Cardiac septum (tissue), 1 donor: ENCODE results near the gene KIR3DL3. TPM values are rescaled to one million over a fixed set of nuclear protein-coding genes. Genes with fewer than 3 reads are reported as not detected.
"Not testable (repeated sequence)": the region's sequence is repeated elsewhere in the genome, so short reads cannot be mapped to it uniquely, and the experiment has no call there.

Source experiments
- DNase-seq: peaks from one replicate; pipeline ENCODE4 v3.0.0-alpha.2; 2020; ENCODE audit warnings: low spot score
- intact Hi-C: fragments of 100-400 bp; cut with DNase I; formaldehyde crosslinking; loops from one replicate; pipeline ENCODE4 v1.14.0; 2022
- total RNA-seq: library from RNA; stranded (reverse); fragmentation: NEBNext Ultra II Directional; extraction: Animal tissue kit (Norgen Biotek cat#: 25700); gene quantifications from one replicate; pipeline ENCODE4 v1.2.1, GENCODE V29; 2021
- donor health status: DM: no; HTN: no; CAD: no.

The KIR3DL3 gene
- total RNA-seq, 1 donor from 2014 or later = not detected

DNA sequence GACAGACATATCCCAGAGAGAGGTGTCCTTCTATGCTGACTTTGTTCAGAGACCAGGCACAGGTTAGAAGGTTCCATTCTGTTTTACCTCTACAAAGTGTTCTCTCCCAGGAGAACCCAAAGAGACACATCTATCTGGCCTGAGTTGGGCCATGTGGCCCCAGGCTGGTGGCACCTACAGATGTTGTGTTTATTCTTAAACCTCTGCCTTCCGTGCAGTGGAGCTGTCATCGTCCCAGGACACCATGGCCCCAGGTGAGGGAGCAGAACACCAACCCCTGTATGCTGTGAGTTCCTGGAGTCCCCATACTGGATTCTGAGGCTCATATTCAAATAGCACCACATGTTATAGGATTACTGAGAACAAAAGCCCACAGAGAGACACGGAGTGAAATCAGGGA lies 3.9 kb downstream of the KIR3DL3 start:
- no peak for DNase-seq

GRCh38 chr19:54729416-54730188 lies 5.4 kb downstream of the KIR3DL3 start:
- DNase-seq = no peak
- intact Hi-C loops = no loop called here

More for the DNA sequence above, 3.9 kb downstream of the KIR3DL3 start:
- intact Hi-C loops = no loop called here

GRCh38 chr19:54731191-54731590 lies 6.9 kb downstream of the KIR3DL3 start:
- no peak for DNase-seq
- intact Hi-C loops = no loop called here

DNA sequence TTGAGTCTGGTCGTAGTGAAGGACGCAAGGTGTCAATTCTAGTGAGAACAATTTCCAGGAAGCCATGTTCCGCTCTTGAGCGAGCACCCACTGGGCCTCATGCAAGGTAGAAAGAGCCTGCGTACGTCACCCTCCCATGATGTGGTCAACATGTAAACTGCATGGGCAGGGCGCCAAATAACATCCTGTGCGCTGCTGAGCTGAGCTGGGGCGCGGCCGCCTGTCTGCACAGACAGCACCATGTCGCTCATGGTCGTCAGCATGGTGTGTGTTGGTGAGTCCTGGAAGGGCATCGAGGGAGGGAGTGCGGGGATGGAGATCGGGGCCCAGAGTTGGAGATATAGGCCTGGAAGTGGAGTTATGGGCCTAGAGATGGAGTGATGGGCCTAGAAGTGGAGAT lies 14.1 kb downstream of the KIR3DL3 start, which contains the start of gene KIR2DL3:
Gene KIR2DL3 (plus strand): TSS at position 208 of the 400 bp plus-strand sequence. CDS start 33 bp downstream, at position 241.
- intact Hi-C loops = loop anchor here (5.0 kb wide), 1 partner anchor 109 kb away; no protein-coding TSS in a partner anchor
- not testable (repeated sequence) for DNase-seq

- intact Hi-C loops = loop anchor here (5.0 kb wide), 1 partner anchor 109 kb away; no protein-coding TSS in a partner anchor
- DNase-seq = no peak
These were observed 14.5 kb downstream of the KIR3DL3 start for GRCh38 chr19:54738715-54739114.

- intact Hi-C loops = loop anchor here (5.0 kb wide), 1 partner anchor 107 kb away; no protein-coding TSS in a partner anchor
- no peak for DNase-seq
These were observed 15.6 kb downstream of the KIR3DL3 start for GRCh38 chr19:54739587-54740497.

GRCh38 chr19:54741950-54742349 lies 17.7 kb downstream of the KIR3DL3 start:
- intact Hi-C loops, DNase-seq: not testable (repeated sequence)

DNA sequence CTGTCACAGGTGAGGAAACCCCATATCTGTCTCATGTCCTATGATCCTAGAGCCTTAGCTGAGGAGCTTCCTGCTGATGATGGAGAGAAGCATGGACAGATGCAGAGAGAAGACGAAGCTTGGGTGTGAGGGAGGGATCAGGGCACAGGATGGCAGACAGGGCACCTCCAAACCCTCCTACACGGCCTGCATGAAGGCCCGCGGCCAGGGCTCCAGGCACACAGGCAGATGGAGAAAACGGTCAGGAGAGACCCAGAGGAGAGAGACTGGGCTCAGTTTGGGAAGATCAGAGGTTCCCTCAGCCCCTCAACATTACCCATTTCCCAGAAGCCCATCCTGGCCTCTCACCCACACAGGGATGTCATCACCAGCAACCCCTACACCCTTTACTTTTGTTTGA lies 19.8 kb downstream of the KIR3DL3 start:
- DNase-seq, intact Hi-C loops: not testable (repeated sequence)

DNA sequence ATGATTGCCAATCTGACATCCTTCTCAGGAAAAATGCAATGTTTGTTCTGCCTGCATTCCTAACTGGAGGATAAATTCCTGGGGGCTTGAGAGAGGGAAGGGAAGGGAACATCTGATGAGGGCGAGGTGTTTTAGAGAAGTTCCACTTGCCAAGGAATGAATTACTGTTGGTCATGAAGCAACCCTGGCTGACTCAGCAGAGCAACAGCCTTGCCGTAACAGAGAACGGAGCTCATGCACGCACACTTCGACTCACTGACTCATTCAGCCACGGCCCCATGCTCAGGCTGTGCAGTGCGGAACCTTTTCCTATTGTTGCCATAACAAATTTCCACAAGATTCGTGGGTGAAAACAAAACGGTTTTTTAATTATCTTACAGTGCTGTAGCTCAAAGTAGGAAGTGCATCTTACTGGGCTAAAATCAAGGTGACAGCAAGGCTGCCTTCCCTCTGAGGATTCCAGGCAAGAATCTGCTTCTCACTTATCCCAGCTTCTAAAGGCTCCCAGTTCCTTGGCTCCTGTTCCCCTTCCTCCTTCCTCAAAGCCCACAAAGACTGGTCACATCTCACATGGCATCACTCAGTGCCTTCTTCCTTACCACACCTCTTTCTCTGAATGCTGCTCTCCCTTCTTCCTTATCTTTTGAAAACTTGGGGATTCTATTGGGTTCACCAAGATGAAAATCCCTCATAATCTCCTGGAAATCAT lies 23.5 kb downstream of the KIR3DL3 start:
- intact Hi-C loops = not testable (repeated sequence)
- peak; percentile 90 for DNase-seq

DNA sequence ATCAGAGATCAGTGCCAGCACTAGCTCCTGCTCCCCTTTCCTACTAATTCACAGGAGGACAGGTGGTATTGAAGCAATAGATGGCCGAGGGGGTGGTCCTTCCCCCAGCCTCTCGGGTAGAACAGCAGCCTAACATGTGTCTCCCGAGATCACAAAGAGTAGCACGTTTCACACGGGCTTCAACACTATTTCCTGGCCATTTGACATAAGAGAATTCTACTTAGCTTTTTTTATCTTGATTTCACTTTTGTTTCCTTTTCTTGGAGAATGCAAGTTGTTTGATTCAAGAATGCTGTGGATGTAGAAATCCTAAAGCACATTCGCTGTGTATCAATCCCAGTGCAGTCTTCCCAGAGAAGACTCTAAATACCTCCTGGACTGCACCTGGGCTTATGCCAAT lies 26.0 kb downstream of the KIR3DL3 start:
- DNase-seq, intact Hi-C loops: not testable (repeated sequence)

DNA sequence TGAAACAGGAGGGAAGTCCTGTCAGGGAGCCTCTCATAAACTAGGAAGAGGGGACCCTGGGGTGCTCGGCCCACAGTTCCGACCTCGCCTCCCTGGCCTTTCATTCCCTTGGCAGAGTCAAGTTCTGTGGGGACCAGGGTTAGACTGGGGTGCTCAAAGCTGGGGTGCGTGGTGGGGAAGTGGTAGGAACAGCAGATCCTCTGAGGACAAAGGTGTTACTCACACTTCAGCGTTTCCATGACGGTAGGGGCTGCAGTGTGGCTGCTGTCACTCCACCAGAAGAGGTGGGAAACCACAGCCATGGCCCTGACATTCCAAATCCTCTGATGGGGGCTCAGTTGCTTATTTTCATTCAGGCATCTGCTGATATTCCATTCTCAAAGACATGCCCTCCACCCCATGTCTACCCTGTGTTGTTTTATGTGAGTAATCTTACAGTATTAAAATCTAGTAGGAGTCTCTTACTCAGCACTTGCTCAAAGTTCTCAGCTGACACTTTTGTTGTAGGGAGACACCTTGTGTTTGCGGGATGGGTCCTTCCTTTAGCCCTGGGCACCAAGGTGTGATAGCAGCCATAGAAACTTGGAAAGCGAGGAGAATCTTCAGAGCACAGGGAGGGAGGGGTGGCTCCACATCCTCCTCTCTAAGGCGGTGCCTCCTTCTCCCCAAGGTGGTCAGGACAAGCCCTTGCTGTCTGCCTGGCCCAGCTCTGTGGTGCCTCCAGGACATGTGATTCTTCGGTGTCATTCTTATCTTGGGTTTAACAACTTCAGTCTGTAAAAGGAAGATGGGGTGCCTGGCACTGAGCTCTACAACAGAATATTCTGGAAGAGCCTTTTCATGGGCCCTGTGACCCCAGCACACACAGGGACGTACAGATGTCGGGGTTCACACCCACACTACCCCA lies 32.2 kb downstream of the KIR3DL3 start:
- intact Hi-C loops, DNase-seq: not testable (repeated sequence)

DNA sequence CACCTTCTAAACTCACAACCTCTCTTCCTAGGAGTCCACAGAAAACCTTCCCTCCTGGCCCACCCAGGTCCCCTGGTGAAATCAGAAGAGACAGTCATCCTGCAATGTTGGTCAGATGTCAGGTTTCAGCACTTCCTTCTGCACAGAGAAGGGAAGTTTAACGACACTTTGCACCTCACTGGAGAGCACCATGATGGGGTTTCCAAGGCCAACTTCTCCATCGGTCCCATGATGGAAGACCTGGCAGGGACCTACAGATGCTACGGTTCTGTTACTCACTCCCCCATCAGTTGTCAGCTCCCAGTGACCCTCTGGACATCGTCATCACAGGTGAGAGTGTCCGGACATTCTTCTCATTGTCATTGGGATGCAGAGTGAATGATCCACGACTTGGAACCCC lies 34.3 kb downstream of the KIR3DL3 start:
- DNase-seq, intact Hi-C loops: not testable (repeated sequence)

DNA sequence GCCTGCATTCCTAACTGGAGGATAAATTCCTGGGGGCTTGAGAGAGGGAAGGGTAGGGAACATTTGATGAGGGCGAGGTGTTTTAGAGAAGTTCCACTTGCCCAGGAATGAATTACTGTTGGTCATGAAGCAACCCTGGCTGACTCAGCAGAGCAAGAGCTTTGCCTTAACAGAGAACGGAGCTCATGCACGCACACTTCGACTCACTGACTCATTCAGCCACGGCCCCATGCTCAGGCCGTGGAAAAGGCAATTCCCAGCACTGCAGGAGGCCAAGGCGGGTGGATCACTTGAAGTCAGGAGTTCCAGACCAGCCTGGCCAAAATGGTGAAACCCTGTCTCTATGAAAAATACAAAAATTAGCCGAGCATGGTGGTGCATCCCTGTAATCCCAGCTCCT lies 40.0 kb downstream of the KIR3DL3 start:
- DNase-seq, intact Hi-C loops: not testable (repeated sequence)

GRCh38 chr19:54766464-54766863 lies 42.2 kb downstream of the KIR3DL3 start:
- DNase-seq, intact Hi-C loops: not testable (repeated sequence)

DNA sequence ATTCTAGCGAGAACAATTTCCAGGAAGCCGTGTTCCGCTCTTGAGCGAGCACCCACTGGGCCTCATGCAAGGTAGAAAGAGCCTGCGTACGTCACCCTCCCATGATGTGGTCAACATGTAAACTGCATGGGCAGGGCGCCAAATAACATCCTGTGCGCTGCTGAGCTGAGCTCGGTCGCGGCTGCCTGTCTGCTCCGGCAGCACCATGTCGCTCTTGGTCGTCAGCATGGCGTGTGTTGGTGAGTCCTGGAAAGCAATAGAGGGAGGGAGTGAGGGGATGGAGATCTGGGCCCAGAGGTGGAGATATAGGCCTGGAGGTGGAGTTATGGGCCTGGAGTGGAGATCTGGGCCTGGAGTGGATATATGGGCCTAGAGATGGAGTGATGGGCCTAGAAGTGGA lies 45.4 kb downstream of the KIR3DL3 start, which contains the start of gene KIR2DL1:
Gene KIR2DL1 (plus strand): TSS at position 148 of the 400 bp plus-strand sequence. CDS start 58 bp downstream, at position 206.
- intact Hi-C loops, DNase-seq: not testable (repeated sequence)

DNA sequence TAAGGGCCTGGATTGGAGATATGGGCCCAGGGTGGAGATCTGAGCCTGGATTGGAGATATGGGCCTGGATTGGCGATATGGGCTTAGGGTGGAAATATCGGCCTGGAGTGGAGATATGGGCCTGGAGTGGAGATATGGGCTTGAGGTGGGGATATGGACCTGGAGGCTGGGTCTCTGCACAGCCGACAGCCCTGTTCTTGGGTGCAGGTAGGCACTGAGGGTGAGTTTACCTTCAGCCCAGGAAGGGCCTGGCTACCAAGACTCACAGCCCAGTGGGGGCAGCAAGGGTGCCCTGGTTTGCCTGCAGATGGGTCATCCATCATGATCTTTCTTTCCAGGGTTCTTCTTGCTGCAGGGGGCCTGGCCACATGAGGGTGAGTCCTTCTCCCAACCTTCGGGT lies 46.3 kb downstream of the KIR3DL3 start:
- DNase-seq, intact Hi-C loops: not testable (repeated sequence)

GRCh38 chr19:54771018-54771960 lies 47.0 kb downstream of the KIR3DL3 start:
- intact Hi-C loops, DNase-seq: not testable (repeated sequence)
